Stimulated activated CD4-positive, alpha-beta T cell treated with anti-CD3 and anti-CD28 coated beads, Interleukin-12 subunit alpha, Interleukin-12 subunit beta, amount 100 ng/mL, for 24 hours (primary cell): ENCODE measurements around the gene LPIN3.
A peak's percentile ranks its signal among the peaks of the same experiment; 100 is the strongest.

Experiments used
- DNase-seq, 2 experiments: peaks; one replicate each; pipeline ENCODE4 v3.0.0-alpha.2; 2020; ENCODE audit warnings: low read depth in 2 of 2

Gene LPIN3

GRCh38 chr20:41320976-41321375 lies 19.6 kb upstream of the LPIN3 start:
- DNase-seq = no peak

- no peak for DNase-seq
Observed at GRCh38 chr20:41327178-41327577, 13.4 kb upstream of the LPIN3 start.

DNA sequence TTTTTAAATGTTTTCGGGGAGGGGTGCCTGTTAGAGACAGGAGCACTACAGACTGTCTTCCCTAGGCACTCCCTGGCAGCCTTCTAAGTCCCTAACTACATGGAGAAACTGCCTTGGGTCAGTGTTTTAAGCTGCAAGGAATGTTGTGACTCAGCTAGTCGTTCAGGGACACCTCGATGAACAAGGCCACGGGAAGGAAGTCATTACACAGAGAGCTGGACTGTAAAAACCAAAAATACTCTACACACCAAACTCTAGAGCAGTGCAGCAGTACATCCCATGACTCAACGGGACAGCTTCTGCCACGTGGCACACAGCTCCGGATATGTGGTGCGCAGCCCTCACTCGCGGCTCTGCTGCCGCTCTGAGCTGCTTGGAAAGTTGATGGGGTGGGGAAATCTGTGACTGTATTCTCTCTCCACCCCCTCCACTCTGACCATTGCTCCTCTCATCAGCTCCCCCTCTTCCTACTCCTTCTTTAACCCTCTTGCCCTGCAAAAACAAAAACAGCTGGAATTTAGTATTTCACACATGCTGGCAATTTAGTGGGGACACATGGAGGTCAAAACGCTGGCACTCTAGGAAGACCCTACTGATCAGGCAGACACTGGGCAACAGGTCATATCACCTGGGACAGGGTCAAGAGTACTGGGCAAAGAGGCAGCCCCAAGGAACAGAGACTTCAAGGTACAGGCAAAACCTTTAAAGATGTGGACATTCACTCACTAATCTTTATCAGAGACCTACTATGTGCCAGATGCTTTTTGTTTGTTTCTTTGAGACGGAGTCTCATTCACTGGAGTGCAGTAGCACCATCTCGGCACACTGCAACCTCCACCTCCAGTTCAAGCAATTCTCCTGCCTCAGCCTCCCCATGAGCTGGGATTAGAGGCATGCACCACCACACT lies 10.9 kb upstream of the LPIN3 start:
- peak; percentile 34 to 51 for DNase-seq

DNA sequence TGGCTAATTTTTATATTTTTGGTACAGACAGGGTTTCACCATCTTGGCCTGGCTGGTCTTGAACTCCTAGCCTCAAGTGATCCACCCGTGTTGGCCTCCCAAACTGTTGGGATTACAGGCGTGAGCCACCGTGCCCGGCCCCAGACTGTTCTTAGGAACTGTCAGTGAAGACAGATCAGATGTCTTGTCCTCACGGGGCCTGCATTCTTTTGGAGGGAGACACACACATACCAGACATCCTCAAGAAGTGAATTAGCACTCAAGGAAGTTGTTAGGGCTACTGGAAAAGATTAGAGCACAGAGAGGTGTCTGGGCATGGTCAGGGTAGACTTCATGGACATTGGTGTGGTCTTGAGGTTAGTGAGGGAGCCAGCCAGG lies 10.3 kb upstream of the LPIN3 start:
- DNase-seq = no peak

- no peak for DNase-seq
Observed at GRCh38 chr20:41330941-41331340, 9.7 kb upstream of the LPIN3 start.

- no peak for DNase-seq
Observed at GRCh38 chr20:41331731-41332130, 8.9 kb upstream of the LPIN3 start.

- DNase-seq = no peak
Observed at GRCh38 chr20:41334036-41334435, 6.6 kb upstream of the LPIN3 start.

GRCh38 chr20:41334443-41335421 lies 5.9 kb upstream of the LPIN3 start:
- no peak for DNase-seq

- DNase-seq = no peak
Observed at GRCh38 chr20:41335591-41335990, 5.0 kb upstream of the LPIN3 start.

GRCh38 chr20:41336711-41337492 lies 3.7 kb upstream of the LPIN3 start:
- no peak for DNase-seq

DNA sequence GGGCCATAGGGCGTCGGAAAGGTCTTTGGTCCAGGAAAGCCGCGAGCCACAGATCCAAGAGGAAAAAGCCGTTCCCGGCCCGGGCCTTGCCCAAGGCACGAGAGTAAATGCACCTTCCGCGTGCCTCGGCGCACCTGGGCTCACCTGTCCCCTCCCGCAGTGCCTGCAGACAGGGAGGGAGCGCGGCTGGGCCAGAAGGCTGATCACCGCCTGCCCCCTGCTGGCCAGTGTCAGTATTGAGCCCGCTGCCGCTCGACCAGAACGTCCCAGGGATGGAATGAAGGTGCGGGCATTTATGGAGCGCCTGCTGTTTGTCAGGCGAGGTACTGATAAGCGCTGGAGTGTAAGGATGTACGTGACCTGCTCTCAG lies 679 bp upstream of the LPIN3 start:
- DNase-seq = peak; percentile 62 to 81

DNA sequence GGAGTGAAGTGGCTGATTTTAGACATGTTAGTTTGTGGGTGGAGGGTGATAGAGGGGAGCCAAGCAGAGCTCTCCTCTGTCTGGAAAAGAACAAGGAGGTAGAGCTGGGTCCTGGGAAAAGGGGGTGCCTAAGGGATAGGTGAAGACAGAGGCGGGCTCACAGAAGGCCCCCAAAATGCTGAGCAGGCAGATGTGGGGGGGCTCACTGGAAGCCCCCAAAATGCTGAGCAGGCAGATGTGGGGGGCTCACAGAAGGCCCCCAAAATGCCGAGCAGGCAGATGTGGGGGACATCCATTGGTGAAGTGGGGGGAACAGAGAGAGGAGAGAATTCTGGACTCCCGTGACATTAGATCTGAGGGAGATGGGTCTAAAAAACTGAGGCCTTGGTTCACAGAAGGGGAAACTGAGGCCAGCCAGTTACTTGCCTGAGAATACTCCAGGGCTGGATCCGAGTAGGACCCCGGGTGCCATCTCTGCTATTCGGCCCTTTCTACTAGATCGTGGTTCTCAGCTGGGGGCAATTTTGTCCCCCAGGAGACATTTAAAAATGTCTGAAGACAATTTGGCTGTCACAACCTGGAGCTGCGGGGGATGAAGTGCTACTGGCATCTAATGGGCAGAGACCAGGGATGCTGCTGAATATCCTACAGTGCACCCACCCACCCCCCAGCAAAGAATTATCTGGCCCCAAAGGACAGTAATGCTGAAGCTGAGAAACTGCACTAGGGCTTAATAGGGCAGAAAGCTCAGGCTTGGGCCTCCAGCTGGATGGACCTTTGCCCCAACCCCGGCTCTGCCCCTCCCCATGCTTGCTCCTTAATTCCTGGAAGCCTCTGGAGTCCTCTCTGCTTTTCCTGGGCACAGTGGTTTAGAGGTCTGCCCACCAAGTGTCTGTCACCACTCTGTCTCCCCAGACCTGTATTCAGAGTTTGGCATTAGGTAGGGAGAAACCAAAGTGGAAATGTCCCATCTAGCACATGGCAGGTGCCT lies 2.1 kb downstream of the LPIN3 start:
- no peak for DNase-seq

- DNase-seq = no peak
Observed at GRCh38 chr20:41344477-41344876, 3.9 kb downstream of the LPIN3 start.

- no peak for DNase-seq
Observed at GRCh38 chr20:41344938-41345728, 4.5 kb downstream of the LPIN3 start.

DNA sequence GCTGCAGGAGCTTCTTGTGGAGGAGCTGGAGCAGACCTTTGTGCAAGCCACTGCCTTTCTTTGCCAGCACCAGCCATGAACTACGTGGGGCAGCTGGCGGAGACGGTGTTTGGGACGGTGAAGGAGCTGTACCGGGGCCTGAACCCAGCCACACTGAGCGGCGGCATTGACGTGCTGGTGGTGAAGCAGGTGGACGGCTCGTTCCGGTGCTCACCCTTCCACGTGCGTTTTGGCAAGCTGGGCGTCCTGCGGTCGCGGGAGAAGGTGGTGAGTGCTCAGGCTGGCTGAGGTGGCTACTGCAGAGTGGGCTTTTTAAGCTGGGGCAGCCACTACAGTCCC lies 5.1 kb downstream of the LPIN3 start:
- no peak for DNase-seq

GRCh38 chr20:41347523-41348429 lies 7.2 kb downstream of the LPIN3 start:
- no peak for DNase-seq

DNA sequence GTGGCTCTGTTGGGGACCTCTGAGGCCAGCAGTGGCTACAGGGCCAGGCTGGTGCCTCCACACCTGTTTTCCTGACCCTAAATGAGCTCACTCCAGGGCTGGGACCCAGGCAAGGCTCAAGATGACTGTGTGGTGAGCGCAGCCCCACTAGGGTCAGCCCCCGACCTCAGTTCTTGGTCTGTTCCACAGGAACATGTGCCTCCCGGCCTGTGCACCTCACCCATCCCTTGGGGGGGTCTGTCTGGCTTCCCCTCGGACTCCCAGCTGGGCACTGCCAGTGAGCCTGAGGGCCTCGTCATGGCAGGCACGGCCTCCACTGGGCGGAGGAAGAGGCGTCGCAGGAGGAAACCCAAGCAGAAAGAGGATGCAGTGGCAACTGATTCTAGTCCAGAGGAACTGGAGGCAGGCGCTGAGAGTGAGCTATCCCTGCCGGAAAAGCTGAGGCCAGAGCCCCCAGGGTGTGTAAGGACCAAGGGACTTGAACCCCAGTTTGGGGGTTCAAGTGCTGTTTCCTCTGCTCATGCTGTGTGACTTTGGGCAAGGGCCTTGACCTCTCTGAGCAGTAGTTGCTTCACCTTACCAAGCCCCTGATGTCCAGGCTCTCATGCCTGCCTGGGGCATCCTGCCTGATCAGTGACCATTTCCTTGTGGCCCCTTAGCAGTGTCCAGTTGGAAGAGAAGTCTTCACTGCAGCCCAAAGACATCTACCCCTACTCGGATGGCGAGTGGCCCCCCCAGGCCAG lies 8.0 kb downstream of the LPIN3 start:
- no peak for DNase-seq

DNA sequence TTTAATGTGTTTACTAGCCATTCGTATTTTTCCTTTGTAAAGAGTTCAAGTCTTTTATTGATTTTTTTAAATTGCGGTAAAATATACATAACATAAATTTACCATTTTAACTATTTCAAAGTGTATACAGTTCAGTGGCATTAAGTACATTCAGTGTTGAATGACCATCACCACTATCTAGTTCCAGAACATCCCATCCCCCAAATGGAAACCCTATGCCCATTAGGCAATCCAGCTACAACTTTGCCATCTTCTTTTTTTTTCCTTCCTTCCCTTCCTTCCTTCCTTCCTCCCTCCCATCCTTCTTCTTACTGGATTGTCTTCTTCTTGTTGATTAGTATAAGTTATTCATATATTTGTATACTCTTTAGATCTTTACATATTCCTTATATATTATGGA lies 8.6 kb downstream of the LPIN3 start:
- DNase-seq = no peak
